Activated CD4-positive, alpha-beta T cell treated with anti-CD3 and anti-CD28 coated beads, Interleukin-2, amount 10 ng/mL, durations not matched to agents 7 days and 5 days (primary cell): ENCODE results near the gene EMX2. TPM values are rescaled to one million over a fixed set of nuclear protein-coding genes. Genes with fewer than 3 reads are reported as not detected.

ENCODE experiments used
- CTCF ChIA-PET: fragments of 350-600 bp; sonication (Branson Sonifier 250); formaldehyde crosslinking; loops from one replicate; lab custom pipeline; 2021; ENCODE audit warnings: antibody characterized with exemption; lab: Charles Lee
- POLR2A ChIA-PET: fragments of 350-600 bp; sonication (Branson Sonifier 250); formaldehyde crosslinking; loops from one replicate; lab custom pipeline; 2021; ENCODE audit warnings: antibody characterized with exemption; lab: Charles Lee
- DNase-seq: peaks from one replicate; pipeline ENCODE4 v3.0.0-alpha.2; 2020
- H3K27ac Mint-ChIP-seq: one replicate; pipeline ENCODE4 v1.8.0; 2021; ENCODE audit warnings: mild to moderate bottlenecking, moderate library complexity, mixed read lengths
- H3K27me3 Mint-ChIP-seq: one replicate; pipeline ENCODE4 v1.8.0; 2021; ENCODE audit warnings: mixed read lengths
- H3K36me3 Mint-ChIP-seq: one replicate; pipeline ENCODE4 v1.8.0; 2021; ENCODE audit warnings: low read depth, mixed read lengths
- H3K4me1 Mint-ChIP-seq: one replicate; pipeline ENCODE4 v1.8.0; 2021; ENCODE audit warnings: mixed read lengths
- H3K4me3 Mint-ChIP-seq: one replicate; pipeline ENCODE4 v1.8.0; 2021; ENCODE audit warnings: mild to moderate bottlenecking, moderate library complexity, mixed read lengths
- H3K9me3 Mint-ChIP-seq: one replicate; pipeline ENCODE4 v1.8.0; 2021; ENCODE audit warnings: mixed read lengths
- total RNA-seq, 2 experiments: library from RNA; stranded (reverse); gene quantifications; one replicate each; pipeline ENCODE4 v1.2.3, GENCODE V29; 2021

EMX2 gene
- total RNA-seq, 2 experiments from 2014 or later, result not detected

DNA sequence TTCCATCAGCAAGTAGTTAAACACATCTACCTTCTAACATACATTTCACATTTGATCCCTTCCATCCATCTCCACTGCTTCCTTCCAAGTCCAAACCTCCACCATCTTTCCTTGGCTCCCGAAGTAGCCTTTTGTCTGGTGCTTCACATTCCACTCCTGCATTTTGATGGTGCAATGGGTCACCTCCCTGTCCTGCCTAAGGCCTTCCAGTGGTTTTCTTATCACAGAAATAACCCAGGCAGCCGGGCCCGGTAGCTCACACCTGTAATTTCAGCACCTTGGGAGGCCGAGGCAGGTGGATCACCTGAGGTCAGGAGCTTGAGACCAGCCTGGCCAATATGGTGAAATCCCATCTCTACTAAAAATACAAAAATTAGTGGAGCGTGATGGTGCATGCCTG, 44.5 kb downstream of the EMX2 start:
- Mint-ChIP-seq H3K27me3 (no peaks in the 10 kb centered on the region), H3K36me3 (no peaks in the 10 kb centered on the region)
- POLR2A ChIA-PET, result no interaction called here

GRCh38 chr10:117590101-117590875, 47.7 kb downstream of the EMX2 start:
- CTCF ChIA-PET, result no interaction called here
- H3K4me1 Mint-ChIP-seq, result no peaks in the 10 kb centered on the region
- no peak overlapping the region for H3K27ac Mint-ChIP-seq
- peaks cover 1% of the 10 kb centered on the region for H3K9me3 Mint-ChIP-seq
- H3K36me3 Mint-ChIP-seq, result no peaks in the 10 kb centered on the region
- DNase-seq, result no peak
- H3K27me3 Mint-ChIP-seq, result peaks cover 3% of the 10 kb centered on the region
- no peak overlapping the region for H3K4me3 Mint-ChIP-seq
- POLR2A ChIA-PET, result no interaction called here

More for the DNA sequence above, 44.5 kb downstream of the EMX2 start:
- no peak for DNase-seq
- no peaks in the 10 kb centered on the region for H3K4me1 Mint-ChIP-seq
- H3K9me3 Mint-ChIP-seq, result peaks cover 3% of the 10 kb centered on the region
- CTCF ChIA-PET, result no interaction called here
- H3K4me3 Mint-ChIP-seq, result no peak overlapping the region
- H3K27ac Mint-ChIP-seq, result no peak overlapping the region

DNA sequence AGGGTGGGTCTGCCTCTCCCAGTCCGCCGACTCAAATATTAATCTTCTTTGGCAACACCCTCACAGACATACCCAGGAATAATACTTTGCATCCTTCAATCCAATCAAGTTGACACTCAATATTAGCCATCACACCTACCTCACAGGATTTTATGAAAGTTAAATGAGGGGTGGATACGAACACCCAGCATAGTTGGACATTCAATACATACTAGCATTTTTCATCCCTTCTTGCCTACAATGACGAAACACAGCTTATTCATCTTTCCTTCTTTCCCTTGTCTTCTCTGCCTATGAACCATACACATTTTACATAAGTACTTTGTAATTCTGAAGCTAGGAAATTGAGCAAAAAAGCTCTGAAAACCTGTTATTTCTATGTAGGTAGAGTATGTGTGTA, 48.5 kb downstream of the EMX2 start:
- no peak overlapping the region for H3K27ac Mint-ChIP-seq
- no peaks in the 10 kb centered on the region for H3K36me3 Mint-ChIP-seq
- no peak for DNase-seq
- H3K4me3 Mint-ChIP-seq, result no peak overlapping the region
- H3K9me3 Mint-ChIP-seq, result no peaks in the 10 kb centered on the region
- H3K4me1 Mint-ChIP-seq, result no peaks in the 10 kb centered on the region
- H3K27me3 Mint-ChIP-seq, result peaks cover 3% of the 10 kb centered on the region
- CTCF ChIA-PET, result no interaction called here
- POLR2A ChIA-PET, result no interaction called here

DNA sequence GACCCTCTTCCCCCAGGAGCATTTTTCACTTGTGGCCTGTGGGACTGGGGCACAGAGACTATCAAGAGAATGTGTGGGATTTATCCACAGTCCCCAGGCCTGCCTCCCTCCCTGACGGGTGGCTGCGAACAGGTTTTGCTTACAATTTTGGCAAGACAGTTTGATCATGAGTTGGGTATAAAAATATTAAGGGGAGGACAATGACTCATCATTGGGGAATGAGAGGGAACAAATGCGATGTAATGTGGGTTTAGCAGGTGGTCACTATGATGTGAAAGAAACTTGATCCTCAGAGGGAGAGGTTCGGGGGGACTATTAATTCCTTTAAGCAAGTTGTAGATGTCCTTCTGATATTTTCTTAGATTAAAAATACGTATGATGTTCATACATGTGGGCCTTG, 52.2 kb downstream of the EMX2 start:
- H3K27me3 Mint-ChIP-seq, result peaks cover 6% of the 10 kb centered on the region
- H3K27ac Mint-ChIP-seq, result no peak overlapping the region
- no peaks in the 10 kb centered on the region for H3K4me1 Mint-ChIP-seq
- ChIA-PET POLR2A (no interaction called here), CTCF (no interaction called here)
- no peaks in the 10 kb centered on the region for H3K9me3 Mint-ChIP-seq
- no peaks in the 10 kb centered on the region for H3K36me3 Mint-ChIP-seq
- no peak for DNase-seq
- H3K4me3 Mint-ChIP-seq, result no peak overlapping the region

DNA sequence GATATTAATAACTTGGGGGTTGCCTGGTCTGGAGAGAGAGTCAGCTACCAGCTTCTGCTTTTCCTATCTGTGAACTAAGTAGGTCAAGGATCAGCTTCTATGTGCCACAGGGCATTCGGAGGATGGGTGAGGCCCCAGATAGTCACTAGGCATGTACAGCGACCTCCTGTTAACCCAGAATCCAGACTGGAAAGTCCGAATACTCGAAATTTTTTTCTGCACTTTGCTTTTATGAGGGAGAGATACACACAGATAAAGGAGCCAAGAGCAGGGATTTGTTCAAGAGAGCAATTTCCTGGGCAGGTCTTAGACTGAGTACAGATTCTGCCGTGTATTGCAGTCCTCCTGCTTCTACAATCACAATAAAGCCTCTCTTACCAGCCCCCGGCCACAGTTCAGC, 54.2 kb downstream of the EMX2 start:
- H3K4me3 Mint-ChIP-seq, result no peak overlapping the region
- DNase-seq, result no peak
- no peaks in the 10 kb centered on the region for H3K36me3 Mint-ChIP-seq
- POLR2A ChIA-PET, result interaction anchor here (0.6 kb wide), 1 partner anchor 32 kb away, joined by 3 read pairs; no protein-coding TSS in a partner anchor
- H3K27ac Mint-ChIP-seq, result no peak overlapping the region
- CTCF ChIA-PET, result no interaction called here
- no peaks in the 10 kb centered on the region for H3K9me3 Mint-ChIP-seq
- peaks cover 6% of the 10 kb centered on the region for H3K27me3 Mint-ChIP-seq
- H3K4me1 Mint-ChIP-seq, result no peaks in the 10 kb centered on the region

GRCh38 chr10:117597216-117597615, 54.7 kb downstream of the EMX2 start:
- H3K27me3 Mint-ChIP-seq, result peaks cover 6% of the 10 kb centered on the region
- no peaks in the 10 kb centered on the region for H3K9me3 Mint-ChIP-seq
- no peak overlapping the region for H3K27ac Mint-ChIP-seq
- ChIA-PET CTCF (no interaction called here), POLR2A (interaction anchor here (0.6 kb wide), 1 partner anchor 32 kb away, joined by 3 read pairs; no protein-coding TSS in a partner anchor)
- H3K4me1 Mint-ChIP-seq, result no peaks in the 10 kb centered on the region
- H3K36me3 Mint-ChIP-seq, result no peaks in the 10 kb centered on the region
- H3K4me3 Mint-ChIP-seq, result no peak overlapping the region
- no peak for DNase-seq

Other genes with a start within 250 kb of the EMX2 start
- 10 to 100 TPM; 10.9 to 13.4 TPM for gene PDZD8, start 167.3 kb upstream of the EMX2 start, total RNA-seq